WI38 (cell line): ENCODE measurements around the gene COMP.

ENCODE experiments used
- H3K4me3 ChIP-seq: 2 replicates; pipeline ENCODE4 v1.5.1; 2011; ENCODE audit warnings: low read depth, mild to moderate bottlenecking, control low read depth, low read length
- CTCF ChIP-seq: IDR thresholded peaks from 2 replicates; pipeline ENCODE4 v1.5.1; 2012; ENCODE audit warnings: low read depth, mild to moderate bottlenecking, control low read depth, low read length

The COMP gene

DNA sequence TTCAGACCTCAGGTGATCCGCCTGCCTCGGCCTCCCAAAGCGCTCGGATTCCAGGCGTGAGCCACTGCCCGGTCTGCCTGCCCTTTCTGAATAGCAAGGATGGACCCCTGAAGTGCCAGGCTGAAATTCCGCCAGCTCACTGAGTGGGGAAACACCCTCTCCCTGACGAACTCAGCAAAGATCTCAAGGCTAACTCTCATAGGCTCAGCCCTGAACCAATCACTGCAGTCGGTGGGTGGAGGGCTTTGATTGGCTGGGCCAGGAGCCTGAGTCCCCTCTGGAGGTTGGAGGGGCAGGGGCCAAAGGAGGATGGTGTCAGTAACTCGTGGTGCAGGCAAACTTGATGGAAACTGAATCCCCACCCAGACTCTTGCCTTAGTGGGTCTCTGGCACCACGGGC is 11.2 kb upstream of the COMP start:
- no peak overlapping the region for H3K4me3 ChIP-seq
- TF ChIP-seq CTCF = no peak

GRCh38 chr19:18800636-18801035 is 9.5 kb upstream of the COMP start:
- TF ChIP-seq CTCF = no peak
- no peak overlapping the region for H3K4me3 ChIP-seq

GRCh38 chr19:18800079-18800478 is 9.0 kb upstream of the COMP start:
- H3K4me3 ChIP-seq = no peak overlapping the region
- TF ChIP-seq CTCF = no peak

- no peak for TF ChIP-seq CTCF
- no peak overlapping the region for H3K4me3 ChIP-seq
Observed at GRCh38 chr19:18799389-18799970, 8.4 kb upstream of the COMP start.

GRCh38 chr19:18798384-18799352 is 7.6 kb upstream of the COMP start:
- H3K4me3 ChIP-seq = no peak overlapping the region
- no peak for TF ChIP-seq CTCF

DNA sequence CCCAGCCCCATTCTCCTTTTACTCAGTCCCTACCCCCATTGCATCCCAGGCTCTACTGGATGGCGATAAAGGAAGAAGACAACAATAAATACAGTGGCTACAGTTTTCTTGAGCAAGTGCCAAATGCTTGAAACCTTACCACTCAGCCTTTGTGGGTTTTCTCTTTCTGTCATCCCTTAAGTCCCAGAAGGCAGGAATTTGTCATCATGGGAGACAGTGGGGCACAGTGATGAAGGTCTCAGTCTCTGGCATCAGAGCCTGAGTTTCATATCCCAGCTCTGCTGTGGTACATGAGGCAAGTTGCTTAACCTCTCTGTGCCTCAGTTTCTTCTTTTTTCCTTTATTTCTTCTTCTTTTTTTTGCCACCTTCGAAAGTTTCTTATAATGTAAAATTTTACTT is 5.1 kb upstream of the COMP start:
- no peak overlapping the region for H3K4me3 ChIP-seq
- TF ChIP-seq CTCF = no peak

GRCh38 chr19:18795540-18795939 is 4.4 kb upstream of the COMP start:
- TF ChIP-seq CTCF = no peak
- no peak overlapping the region for H3K4me3 ChIP-seq
